Mesothelial cell of epicardium (in vitro differentiated cells): ENCODE measurements around the gene RAX. TPM values are rescaled to one million over a fixed set of nuclear protein-coding genes. Genes with fewer than 3 reads are reported as not detected.

Experiments used
- DNase-seq, 2 experiments: peaks; one replicate each; pipeline ENCODE4 v3.0.0; 2021; ENCODE audit warnings: low spot score in 2 of 2; ENCODE audit not compliant: unreplicated experiment in 2 of 2
- H3K27ac Mint-ChIP-seq: 2 replicates; pipeline ENCODE4 v1.8.0; 2021; ENCODE audit warnings: mixed read lengths
- H3K27me3 Mint-ChIP-seq: 2 replicates; pipeline ENCODE4 v1.8.0; 2021; ENCODE audit warnings: low read depth, mixed read lengths
- H3K36me3 Mint-ChIP-seq: 2 replicates; pipeline ENCODE4 v1.8.0; 2021; ENCODE audit warnings: mixed read lengths
- H3K4me1 Mint-ChIP-seq: 2 replicates; pipeline ENCODE4 v1.8.0; 2021; ENCODE audit warnings: mixed read lengths
- H3K4me3 Mint-ChIP-seq: 2 replicates; pipeline ENCODE4 v1.8.0; 2021; ENCODE audit warnings: mild to moderate bottlenecking, moderate library complexity, mixed read lengths
- H3K9me3 Mint-ChIP-seq: 2 replicates; pipeline ENCODE4 v1.8.0; 2021; ENCODE audit warnings: mixed read lengths
- CTCF ChIP-seq: fragments of 200-600 bp; sonication (generic); IDR thresholded peaks from one replicate; pipeline ENCODE4 v1.5.0; 2021; ENCODE audit warnings: antibody characterized with exemption; ENCODE audit not compliant: unreplicated experiment
- total RNA-seq: library from RNA; stranded (reverse); gene quantifications from 3 replicates; pipeline ENCODE4 v1.2.1, GENCODE V29; 2021

RAX gene
- total RNA-seq, 1 donor from 2014 or later = not detected

- Mint-ChIP-seq H3K27me3 (peaks cover 76% of the 10 kb centered on the region), H3K9me3 (no peaks in the 10 kb centered on the region), H3K36me3 (no peaks in the 10 kb centered on the region), H3K4me3 (no peak overlapping the region), H3K4me1 (no peaks in the 10 kb centered on the region), H3K27ac (no peak overlapping the region)
- no peak for TF ChIP-seq CTCF
- DNase-seq = no peak
Observed at GRCh38 chr18:59298871-59299270, 25.6 kb upstream of the RAX start.

GRCh38 chr18:59293317-59293716, 20.1 kb upstream of the RAX start:
- TF ChIP-seq CTCF = no peak
- no peak for DNase-seq
- Mint-ChIP-seq H3K27ac (no peak overlapping the region), H3K36me3 (no peaks in the 10 kb centered on the region), H3K4me3 (no peak overlapping the region), H3K4me1 (no peaks in the 10 kb centered on the region), H3K9me3 (no peaks in the 10 kb centered on the region), H3K27me3 (peaks cover 79% of the 10 kb centered on the region)

GRCh38 chr18:59286341-59286740, 13.1 kb upstream of the RAX start:
- Mint-ChIP-seq H3K4me3 (no peak overlapping the region), H3K27me3 (peaks cover 75% of the 10 kb centered on the region), H3K27ac (no peak overlapping the region), H3K36me3 (no peaks in the 10 kb centered on the region), H3K4me1 (no peaks in the 10 kb centered on the region), H3K9me3 (no peaks in the 10 kb centered on the region)
- TF ChIP-seq CTCF = no peak
- no peak for DNase-seq

DNA sequence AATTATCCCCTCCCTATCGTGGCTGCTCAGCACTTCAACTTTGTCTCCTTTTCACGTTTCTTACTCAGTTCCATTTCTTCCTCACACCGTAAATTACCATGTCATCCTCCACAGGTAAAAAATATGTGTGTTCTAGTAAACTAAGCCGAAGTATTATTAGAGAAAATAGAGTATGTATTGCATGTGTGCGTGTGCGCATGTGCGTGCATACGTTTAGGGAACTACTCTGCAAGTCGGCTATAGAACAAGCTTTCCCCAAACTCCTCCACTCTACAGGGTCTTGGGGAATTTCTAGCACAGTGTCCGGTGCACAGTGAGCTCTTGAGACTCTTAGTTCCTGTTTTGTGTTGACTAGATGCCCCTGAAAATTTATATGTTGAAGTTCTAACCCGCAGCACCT, 9.1 kb upstream of the RAX start:
- DNase-seq = no peak
- no peaks in the 10 kb centered on the region for H3K4me1 Mint-ChIP-seq
- peaks cover 96% of the 10 kb centered on the region for H3K27me3 Mint-ChIP-seq
- no peak overlapping the region for H3K27ac Mint-ChIP-seq
- no peak overlapping the region for H3K4me3 Mint-ChIP-seq
- no peaks in the 10 kb centered on the region for H3K36me3 Mint-ChIP-seq
- TF ChIP-seq CTCF = no peak
- no peaks in the 10 kb centered on the region for H3K9me3 Mint-ChIP-seq

DNA sequence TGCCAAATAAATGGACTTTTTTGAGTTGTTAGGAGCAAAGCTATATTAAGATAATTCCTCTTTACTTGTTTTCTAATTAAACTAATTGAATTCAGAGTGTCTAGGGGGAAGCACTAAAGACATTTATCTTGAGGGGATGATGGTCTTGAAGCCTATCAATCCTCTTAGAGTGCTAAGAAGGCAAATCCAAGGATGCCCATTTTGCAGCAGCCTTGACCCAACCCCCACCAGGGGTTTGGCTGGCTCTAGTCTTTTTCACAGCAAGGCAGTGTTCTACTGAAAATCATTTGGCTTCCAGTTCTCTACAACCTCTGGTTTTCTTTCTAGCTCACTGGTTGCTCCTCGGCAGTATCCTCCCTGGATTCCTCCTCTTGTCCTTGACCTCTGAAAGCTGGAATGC, 6.5 kb upstream of the RAX start:
- Mint-ChIP-seq H3K9me3 (no peaks in the 10 kb centered on the region), H3K4me1 (no peaks in the 10 kb centered on the region), H3K27ac (no peak overlapping the region), H3K27me3 (peaks cover 99% of the 10 kb centered on the region), H3K4me3 (no peak overlapping the region), H3K36me3 (no peaks in the 10 kb centered on the region)
- no peak for DNase-seq
- TF ChIP-seq CTCF = no peak

DNA sequence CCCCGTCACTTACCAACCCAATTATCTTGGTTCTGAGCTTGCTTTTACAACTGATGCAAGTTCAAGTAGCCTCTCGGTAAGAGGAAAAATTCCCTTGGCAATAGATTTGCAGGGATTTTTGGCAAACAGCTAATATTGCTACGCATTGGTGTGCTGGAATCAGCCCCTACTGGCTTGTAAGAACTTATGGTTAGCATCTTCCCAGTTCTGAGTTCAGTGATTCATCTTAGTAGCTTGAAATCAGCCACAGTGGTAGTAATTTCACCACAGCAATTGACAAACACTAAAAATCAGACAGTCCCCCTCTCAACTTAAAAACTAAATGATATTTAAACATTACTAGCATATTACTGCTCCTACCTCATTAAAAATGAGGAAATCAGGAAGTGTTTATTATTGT, 5.9 kb upstream of the RAX start:
- no peaks in the 10 kb centered on the region for H3K9me3 Mint-ChIP-seq
- no peak overlapping the region for H3K4me3 Mint-ChIP-seq
- H3K27ac Mint-ChIP-seq = no peak overlapping the region
- no peak for TF ChIP-seq CTCF
- H3K36me3 Mint-ChIP-seq = no peaks in the 10 kb centered on the region
- H3K27me3 Mint-ChIP-seq = peaks cover 99% of the 10 kb centered on the region
- no peak for DNase-seq
- H3K4me1 Mint-ChIP-seq = peaks cover under 1% of the 10 kb centered on the region
